ENCODE results near the gene TULP3. TPM values are rescaled to one million over a fixed set of nuclear protein-coding genes. Genes with fewer than 3 reads are reported as not detected.

Gene TULP3
- total RNA-seq, 5 donors from 2014 or later (not counting 1 experiment from before 2014, with no cell fraction given): 5.6 to 8.9 (median 7.7) TPM

DNA sequence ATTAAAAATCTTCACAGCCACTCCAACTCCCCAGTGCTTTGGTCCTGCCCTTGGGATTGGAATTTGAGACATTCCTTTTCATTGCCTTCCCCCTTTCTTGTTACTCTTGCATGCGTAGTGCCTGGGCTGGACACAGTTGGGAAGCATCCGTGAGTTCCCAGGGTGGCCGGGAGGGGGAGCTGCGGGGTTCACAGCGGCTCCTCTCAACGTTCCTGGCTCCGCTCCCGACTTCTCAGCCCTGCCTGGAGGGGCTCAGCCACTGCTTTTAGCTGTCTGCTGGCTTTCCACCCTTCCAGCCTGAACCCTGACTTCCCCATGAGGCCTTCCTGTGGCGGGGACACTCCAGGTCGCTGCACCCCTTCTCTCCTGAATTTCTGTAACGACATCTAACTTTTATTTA, 37.1 kb upstream of the TULP3 start:
- peak in 24 of 35 experiments; percentile 4 to 49 (median 26) for DNase-seq
- POLR2A ChIA-PET: no interaction called here
- Histone ChIP-seq H3K9me3 (no peaks in the 10 kb centered on the region), H3K27ac (ENCODE audit: low read length) (no peak overlapping the region), H3K4me3 (ENCODE audit: control insufficient read depth in 1 of 2, extremely low read depth in 1 of 2, low read length in 1 of 2) (no peak overlapping the region), H3K4me1 (ENCODE audit: control insufficient read depth in 1 of 2, extremely low read depth in 1 of 2, insufficient read depth in 2 of 2, low read length in 2 of 2) (no peaks in the 10 kb centered on the region), H3K27me3 (replicated peaks in 1 of 2; ENCODE audit: control insufficient read depth in 2 of 2, extremely low read depth in 1 of 2, insufficient read depth in 2 of 2, low read length in 1 of 2) (no peaks in the 10 kb centered on the region), H3K36me3 (ENCODE audit: control insufficient read depth in 2 of 2, extremely low read depth in 1 of 2, insufficient read depth in 1 of 2, low read length in 1 of 2) (peaks cover 7 to 24% of the 10 kb centered on the region in 2 donors)
- H3K4me1 Mint-ChIP-seq: peaks cover 0 to 2% (median 2%) of the 10 kb centered on the region in 3 donors
- no peaks in the 10 kb centered on the region for H3K9me3 Mint-ChIP-seq
- ATAC-seq (replicated peaks in 1 of 4): peak in 1 of 4 experiments; percentile 59
- peaks cover 22% of the 10 kb centered on the region for H3K36me3 Mint-ChIP-seq
- 24% methylated on average over 5 of the region's 11 CpGs for WGBS (ENCODE audit: insufficient coverage)
- H3K4me3 Mint-ChIP-seq: no peak overlapping the region
- no peak overlapping the region for H3K27ac Mint-ChIP-seq
- no peaks in the 10 kb centered on the region for H3K27me3 Mint-ChIP-seq
- CTCF ChIA-PET: interaction anchor here (0.6 to 0.8 kb wide), 2 partner anchors 89 to 170 kb away, joined by 3 to 4 read pairs; no protein-coding TSS in a partner anchor

DNA sequence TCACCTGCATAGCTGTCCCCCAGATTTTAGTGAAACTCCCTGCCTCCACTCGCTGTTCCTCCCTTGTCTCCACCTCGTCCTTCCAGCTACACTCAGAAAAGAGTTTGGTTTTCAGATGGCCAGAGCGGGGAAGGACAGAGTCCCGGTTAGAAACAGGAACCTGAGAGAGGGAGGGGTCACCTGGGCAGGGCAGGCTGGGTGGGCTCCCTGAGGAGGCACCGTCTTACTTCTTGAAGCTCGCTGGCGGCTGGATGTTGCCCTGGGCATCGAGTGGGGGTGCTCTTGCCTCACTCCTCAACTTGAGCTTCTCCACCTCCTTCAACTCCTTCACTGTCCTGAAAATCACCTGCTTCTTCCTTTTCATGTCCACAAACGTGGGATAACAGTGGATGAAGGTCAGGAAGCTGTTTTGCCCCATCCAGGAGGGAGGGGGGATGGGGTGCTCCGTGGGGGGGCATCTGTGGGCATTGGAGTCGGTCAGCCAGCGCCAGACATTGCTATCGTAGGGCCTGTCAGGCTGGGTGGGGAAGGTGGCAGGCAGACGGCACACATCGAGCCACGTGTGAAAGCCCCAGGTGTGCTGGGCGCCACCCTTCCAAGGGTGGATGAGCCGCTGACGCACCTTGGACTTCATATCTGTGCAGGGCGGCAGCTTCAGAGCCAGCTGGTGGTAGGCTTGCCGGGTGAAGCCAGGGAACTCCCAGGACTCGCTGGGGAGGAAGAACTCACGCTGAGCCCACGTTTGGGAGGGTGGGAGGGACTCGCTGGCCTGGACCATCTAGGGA, 35.8 kb upstream of the TULP3 start:
- ChIA-PET CTCF (interaction anchor here (0.8 to 1.0 kb wide), 3 partner anchors 9 to 171 kb away, joined by 3 read pairs; no protein-coding TSS in a partner anchor), POLR2A (no interaction called here)
- no peaks in the 10 kb centered on the region for H3K9me3 ChIP-seq
- WGBS (ENCODE audit: insufficient coverage): 87% methylated on average over 13 of the region's 25 CpGs
- no peaks in the 10 kb centered on the region for H3K9me3 Mint-ChIP-seq
- H3K27ac ChIP-seq (ENCODE audit: low read length): no peak overlapping the region
- no peaks in the 10 kb centered on the region for H3K4me1 ChIP-seq (ENCODE audit: control insufficient read depth in 1 of 2, extremely low read depth in 1 of 2, insufficient read depth in 2 of 2, low read length in 2 of 2)
- peaks cover 0 to 2% (median 2%) of the 10 kb centered on the region in 3 donors for H3K4me1 Mint-ChIP-seq
- no peak overlapping the region for H3K27ac Mint-ChIP-seq
- H3K27me3 ChIP-seq (replicated peaks in 1 of 2; ENCODE audit: control insufficient read depth in 2 of 2, extremely low read depth in 1 of 2, insufficient read depth in 2 of 2, low read length in 1 of 2): no peaks in the 10 kb centered on the region
- H3K4me3 Mint-ChIP-seq: no peak overlapping the region
- no peak overlapping the region for H3K4me3 ChIP-seq (ENCODE audit: control insufficient read depth in 1 of 2, extremely low read depth in 1 of 2, low read length in 1 of 2)
- DNase-seq (no peak), ATAC-seq (replicated peaks in 1 of 4) (no peak)
- H3K27me3 Mint-ChIP-seq: no peaks in the 10 kb centered on the region
- peaks cover 17% of the 10 kb centered on the region for H3K36me3 Mint-ChIP-seq
- peaks cover 7 to 21% of the 10 kb centered on the region in 2 donors for H3K36me3 ChIP-seq (ENCODE audit: control insufficient read depth in 2 of 2, extremely low read depth in 1 of 2, insufficient read depth in 1 of 2, low read length in 1 of 2)

DNA sequence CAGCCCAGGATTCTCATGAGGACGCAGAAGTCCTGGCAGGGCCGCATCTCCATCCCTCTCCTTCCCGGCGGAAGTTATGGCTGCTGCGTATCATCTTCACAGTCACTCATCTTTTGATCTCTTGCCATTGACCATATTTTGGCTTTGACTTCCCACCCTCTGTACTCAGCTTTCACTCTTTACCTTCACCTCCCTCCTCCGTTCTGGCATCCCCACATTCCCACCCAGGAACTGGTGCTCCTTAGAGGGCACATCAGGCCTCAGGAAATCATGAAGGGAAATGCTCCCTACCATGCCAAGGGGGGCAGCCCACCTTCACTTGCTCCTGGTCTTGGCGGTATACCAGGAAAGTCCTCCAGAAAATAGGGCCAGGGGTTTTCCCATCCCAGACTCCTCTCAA, 35.1 kb upstream of the TULP3 start:
- Histone ChIP-seq H3K27ac (ENCODE audit: low read length) (no peak overlapping the region), H3K4me1 (ENCODE audit: control insufficient read depth in 1 of 2, extremely low read depth in 1 of 2, insufficient read depth in 2 of 2, low read length in 2 of 2) (no peaks in the 10 kb centered on the region), H3K36me3 (ENCODE audit: control insufficient read depth in 2 of 2, extremely low read depth in 1 of 2, insufficient read depth in 1 of 2, low read length in 1 of 2) (peaks cover 7 to 21% of the 10 kb centered on the region in 2 donors), H3K27me3 (replicated peaks in 1 of 2; ENCODE audit: control insufficient read depth in 2 of 2, extremely low read depth in 1 of 2, insufficient read depth in 2 of 2, low read length in 1 of 2) (no peaks in the 10 kb centered on the region), H3K4me3 (ENCODE audit: control insufficient read depth in 1 of 2, extremely low read depth in 1 of 2, low read length in 1 of 2) (no peak overlapping the region), H3K9me3 (no peaks in the 10 kb centered on the region)
- no peaks in the 10 kb centered on the region for H3K27me3 Mint-ChIP-seq
- no peak for ATAC-seq (replicated peaks in 1 of 4)
- no peak for DNase-seq
- 90% methylated on average over 7 of the region's 7 CpGs for WGBS (ENCODE audit: insufficient coverage)
- CTCF ChIA-PET: no interaction called here
- H3K9me3 Mint-ChIP-seq: no peaks in the 10 kb centered on the region
- no peak overlapping the region for H3K4me3 Mint-ChIP-seq
- H3K36me3 Mint-ChIP-seq: peaks cover 21% of the 10 kb centered on the region
- peaks cover 0 to 2% (median 2%) of the 10 kb centered on the region in 3 donors for H3K4me1 Mint-ChIP-seq
- no peak overlapping the region for H3K27ac Mint-ChIP-seq
- POLR2A ChIA-PET: no interaction called here

DNA sequence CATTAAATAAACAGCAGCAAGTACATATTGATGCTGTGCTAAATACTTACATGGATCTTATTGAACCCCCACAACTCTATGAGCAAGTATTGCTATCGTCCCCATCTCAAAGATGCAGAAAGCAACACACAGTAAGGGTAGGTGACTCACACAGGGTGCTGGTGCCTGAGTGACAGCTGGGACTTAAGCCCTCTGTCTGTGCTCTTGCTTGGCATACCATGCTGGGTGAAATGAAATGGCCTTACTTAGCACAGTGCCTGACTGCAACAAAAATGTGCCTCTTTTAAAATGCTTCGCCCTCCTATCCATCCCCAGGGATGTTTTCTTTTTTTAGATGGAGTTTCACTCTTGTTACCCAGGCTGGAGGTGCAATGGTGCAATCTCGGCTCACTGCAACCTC, 34.6 kb upstream of the TULP3 start:
- no peak overlapping the region for H3K4me3 ChIP-seq (ENCODE audit: control insufficient read depth in 1 of 2, extremely low read depth in 1 of 2, low read length in 1 of 2)
- peaks cover 0 to 2% (median 2%) of the 10 kb centered on the region in 3 donors for H3K4me1 Mint-ChIP-seq
- ChIA-PET CTCF (no interaction called here), POLR2A (no interaction called here)
- no peaks in the 10 kb centered on the region for H3K27me3 Mint-ChIP-seq
- H3K27me3 ChIP-seq (replicated peaks in 1 of 2; ENCODE audit: control insufficient read depth in 2 of 2, extremely low read depth in 1 of 2, insufficient read depth in 2 of 2, low read length in 1 of 2): no peaks in the 10 kb centered on the region
- WGBS (ENCODE audit: insufficient coverage): 67% methylated on average over 1 of the region's 3 CpGs
- no peaks in the 10 kb centered on the region for H3K9me3 Mint-ChIP-seq
- no peak overlapping the region for H3K4me3 Mint-ChIP-seq
- ATAC-seq (replicated peaks in 1 of 4) (no peak), DNase-seq (no peak)
- no peaks in the 10 kb centered on the region for H3K4me1 ChIP-seq (ENCODE audit: control insufficient read depth in 1 of 2, extremely low read depth in 1 of 2, insufficient read depth in 2 of 2, low read length in 2 of 2)
- H3K9me3 ChIP-seq: no peaks in the 10 kb centered on the region
- H3K36me3 Mint-ChIP-seq: peaks cover 21% of the 10 kb centered on the region
- no peak overlapping the region for H3K27ac Mint-ChIP-seq
- no peak overlapping the region for H3K27ac ChIP-seq (ENCODE audit: low read length)
- peaks cover 7 to 21% of the 10 kb centered on the region in 2 donors for H3K36me3 ChIP-seq (ENCODE audit: control insufficient read depth in 2 of 2, extremely low read depth in 1 of 2, insufficient read depth in 1 of 2, low read length in 1 of 2)

DNA sequence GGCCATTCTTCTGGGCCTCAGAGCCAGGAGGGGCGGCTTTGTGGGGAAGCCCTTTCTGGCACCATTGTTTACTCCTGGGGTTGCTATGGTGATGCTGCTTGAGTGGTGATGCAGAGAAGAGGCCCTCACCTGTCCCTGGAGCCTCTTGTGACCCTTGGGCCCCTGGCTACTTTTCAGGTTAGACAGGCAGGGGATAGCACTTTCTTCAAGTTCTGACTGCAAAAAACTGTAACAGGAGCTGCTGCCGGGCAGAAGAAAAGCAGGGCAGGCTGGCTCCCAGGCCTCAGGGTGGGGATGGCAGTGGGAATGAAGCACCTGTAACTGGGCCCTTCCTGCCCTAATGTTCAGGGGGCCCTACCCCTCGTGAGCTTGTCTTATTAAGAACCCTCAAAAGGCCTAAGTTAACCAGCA, 33.7 kb upstream of the TULP3 start, which contains the start of gene TEX52:
TEX52 (minus strand) TSS at position 19 of the 411 bp plus-strand sequence; CDS start at position 6, 13 bp downstream.
- Mint-ChIP-seq H3K27me3 (no peaks in the 10 kb centered on the region), H3K4me3 (no peak within 1 kb of the TSS), H3K27ac (no peak within 1 kb of the TSS), H3K36me3 (peaks cover 21% of the 10 kb centered on the region), H3K9me3 (no peaks in the 10 kb centered on the region), H3K4me1 (peaks cover 0 to 2% (median 2%) of the 10 kb centered on the region in 3 donors)
- H3K27me3 ChIP-seq (replicated peaks in 1 of 2; ENCODE audit: control insufficient read depth in 2 of 2, extremely low read depth in 1 of 2, insufficient read depth in 2 of 2, low read length in 1 of 2): no peaks in the 10 kb centered on the region
- ChIA-PET POLR2A (no interaction called here), CTCF (interaction anchor here in 1 of 2 donors (0.6 kb wide), 1 partner anchor 185 kb away, joined by 3 read pairs; no protein-coding TSS in a partner anchor)
- H3K9me3 ChIP-seq: no peaks in the 10 kb centered on the region
- no peak within 1 kb of the TSS for H3K27ac ChIP-seq (ENCODE audit: low read length)
- WGBS (ENCODE audit: insufficient coverage): 83% methylated on average over 1 of the region's 3 CpGs
- H3K4me3 ChIP-seq (ENCODE audit: control insufficient read depth in 1 of 2, extremely low read depth in 1 of 2, low read length in 1 of 2): no peak within 1 kb of the TSS
- peaks cover 7 to 21% of the 10 kb centered on the region in 2 donors for H3K36me3 ChIP-seq (ENCODE audit: control insufficient read depth in 2 of 2, extremely low read depth in 1 of 2, insufficient read depth in 1 of 2, low read length in 1 of 2)
- DNase-seq: no peak
- H3K4me1 ChIP-seq (ENCODE audit: control insufficient read depth in 1 of 2, extremely low read depth in 1 of 2, insufficient read depth in 2 of 2, low read length in 2 of 2): no peaks in the 10 kb centered on the region
- no peak for ATAC-seq (replicated peaks in 1 of 4)

DNA sequence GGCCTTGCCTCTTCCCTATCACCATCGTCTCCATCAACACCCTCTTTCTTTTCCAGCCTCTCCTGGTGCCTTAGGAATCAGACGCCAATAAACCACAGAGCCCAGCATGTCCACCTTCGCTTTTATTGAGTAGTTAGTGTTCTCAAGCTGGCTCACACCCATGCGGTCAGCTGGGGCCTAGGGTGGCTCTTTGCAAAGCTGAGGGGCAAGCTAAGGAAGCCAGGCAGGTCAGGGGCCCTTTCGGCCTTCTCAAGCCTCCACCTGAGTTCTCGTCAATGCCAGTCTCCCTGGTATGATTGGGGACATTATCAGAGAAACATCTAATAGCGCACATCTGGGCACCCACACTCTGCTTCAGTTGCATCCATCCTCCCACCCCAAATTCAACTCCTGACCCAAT, 33.1 kb upstream of the TULP3 start:
- Mint-ChIP-seq H3K9me3 (no peaks in the 10 kb centered on the region), H3K4me3 (no peak overlapping the region), H3K27ac (no peak overlapping the region), H3K27me3 (no peaks in the 10 kb centered on the region), H3K36me3 (peaks cover 21% of the 10 kb centered on the region), H3K4me1 (peaks cover 0 to 2% (median 2%) of the 10 kb centered on the region in 3 donors)
- CTCF ChIA-PET: interaction anchor here in 1 of 2 donors (0.6 kb wide), 1 partner anchor 10 kb away, joined by 3 read pairs; no protein-coding TSS in a partner anchor
- Histone ChIP-seq H3K27me3 (replicated peaks in 1 of 2; ENCODE audit: control insufficient read depth in 2 of 2, extremely low read depth in 1 of 2, insufficient read depth in 2 of 2, low read length in 1 of 2) (no peaks in the 10 kb centered on the region), H3K4me1 (ENCODE audit: control insufficient read depth in 1 of 2, extremely low read depth in 1 of 2, insufficient read depth in 2 of 2, low read length in 2 of 2) (no peaks in the 10 kb centered on the region), H3K4me3 (ENCODE audit: control insufficient read depth in 1 of 2, extremely low read depth in 1 of 2, low read length in 1 of 2) (no peak overlapping the region), H3K36me3 (ENCODE audit: control insufficient read depth in 2 of 2, extremely low read depth in 1 of 2, insufficient read depth in 1 of 2, low read length in 1 of 2) (peaks cover 7 to 21% of the 10 kb centered on the region in 2 donors), H3K27ac (ENCODE audit: low read length) (no peak overlapping the region), H3K9me3 (no peaks in the 10 kb centered on the region)
- DNase-seq (no peak), ATAC-seq (replicated peaks in 1 of 4) (no peak)
- POLR2A ChIA-PET: no interaction called here
- 100% methylated on average over 1 of the region's 7 CpGs for WGBS (ENCODE audit: insufficient coverage)
